Uterus (tissue), 2 donors: Measurements from ENCODE around the gene PKD1.

ENCODE experiments used
- CTCF ChIP-seq, 4 experiments: fragments of 200-600 bp in 2 of 4; fragments of 450-650 bp in 2 of 4; sonication (generic) in 2 of 4; IDR thresholded peaks; one replicate each; pipeline ENCODE4 v1.5.1; 2016 to 2019; ENCODE audit warnings: antibody characterized with exemption in 4 of 4, mild to moderate bottlenecking in 2 of 4, moderate library complexity in 1 of 4
- POLR2A ChIP-seq, 2 donors: fragments of 450-650 bp; IDR thresholded peaks; one replicate each; pipeline ENCODE4 v1.6.1; 2016; ENCODE audit warnings: antibody characterized with exemption in 2 of 2, mild to moderate bottlenecking in 1 of 2, moderate library complexity in 1 of 2

- TF ChIP-seq CTCF (IDR thresholded peaks at IDR 0.05): no peak
- no peak for TF ChIP-seq POLR2A (IDR thresholded peaks at IDR 0.05)
Observed at GRCh38 chr16:2078096-2078495, 57.6 kb downstream of the PKD1 start.
